ENCODE measurements around the gene SLC25A22. TPM values are rescaled to one million over a fixed set of nuclear protein-coding genes. Genes with fewer than 3 reads are reported as not detected.

The SLC25A22 gene
- total and polyA plus RNA-seq, 9 of the 15 experiments (the other 6 are each of a cell fraction or from before 2014, with no cell fraction given): 0.41 to 55.4 (median 11.4) TPM

- FAIRE-seq: no peak
- no TSS peak for BruUV-seq (replicated peaks)
- 87% methylated on average over 18 of the region's 20 CpGs for WGBS (ENCODE audit: insufficient coverage, low coverage, missing lambda C conversion rate)
- Histone ChIP-seq H3K4me3 (no peak overlapping the region), H3K27ac (ENCODE audit: extremely low read depth, low read depth, low read length) (no peak overlapping the region), H3K36me3 (ENCODE audit: control insufficient read depth, insufficient read depth, low read length) (peaks cover 38% of the 10 kb centered on the region; the same call in 1 of the 3 replicates), H3K9ac (ENCODE audit: insufficient read depth in 1 of 2, low read depth in 2 of 2, low read length in 2 of 2) (no peak overlapping the region; a peak in 1 of 4 replicates), H3K9me1 (ENCODE audit: control insufficient read depth, insufficient read depth, low read length) (no peaks in the 10 kb centered on the region), H3K27me3 (ENCODE audit: control insufficient read depth in 2 of 2, insufficient read depth in 2 of 2, low read length in 2 of 2) (no peaks in the 10 kb centered on the region), H3K4me2 (ENCODE audit: insufficient read depth, low read length) (no peak overlapping the region), H3K4me1 (replicated peaks in 1 of 2; ENCODE audit: control insufficient read depth in 2 of 2, insufficient read depth in 2 of 2, low read length in 2 of 2) (peaks cover 13 to 97% of the 10 kb centered on the region in 2 experiments), H2AFZ (ENCODE audit: low read depth, low read length) (no peak overlapping the region), H3K79me2 (ENCODE audit: control insufficient read depth, insufficient read depth, low read length) (peaks cover 31% of the 10 kb centered on the region), H4K20me1 (replicated peaks; ENCODE audit: control insufficient read depth, insufficient read depth, low read length) (no peaks in the 10 kb centered on the region), H3K9me3 (replicated peaks; ENCODE audit: control insufficient read depth, insufficient read depth, low read depth, low read length) (no peaks in the 10 kb centered on the region)
- no peak for ATAC-seq
- POLR2A ChIA-PET: interaction anchor here (0.5 to 1.9 kb wide), 3 partner anchors 8 to 9 kb away, joined by 3 to 6 read pairs (median 5); partner anchors contain the start of gene RPLP2
- CTCF ChIA-PET (ENCODE audit: low intra/inter-chr PET ratio): no interaction called here
- in situ Hi-C loops (cut with MboI): no loop called here
- no peak for DNase-seq (ENCODE audit: extremely low read depth in 1 of 4, low spot score in 3 of 4)
- TF ChIP-seq POLR2G (IDR thresholded peaks at IDR 0.05; ENCODE audit: low read depth, low read length): peak; percentile 56
- TF ChIP-seq ZEB2 (IDR thresholded peaks at IDR 0.05): no peak
- TF ChIP-seq BHLHE40 (IDR thresholded peaks at IDR 0.05; ENCODE audit: low read length): no peak
- intact Hi-C loops (cut with micrococcal nuclease): no loop called here
Observed at GRCh38 chr11:801097-801780, 3.2 kb upstream of the SLC25A22 start.

DNA sequence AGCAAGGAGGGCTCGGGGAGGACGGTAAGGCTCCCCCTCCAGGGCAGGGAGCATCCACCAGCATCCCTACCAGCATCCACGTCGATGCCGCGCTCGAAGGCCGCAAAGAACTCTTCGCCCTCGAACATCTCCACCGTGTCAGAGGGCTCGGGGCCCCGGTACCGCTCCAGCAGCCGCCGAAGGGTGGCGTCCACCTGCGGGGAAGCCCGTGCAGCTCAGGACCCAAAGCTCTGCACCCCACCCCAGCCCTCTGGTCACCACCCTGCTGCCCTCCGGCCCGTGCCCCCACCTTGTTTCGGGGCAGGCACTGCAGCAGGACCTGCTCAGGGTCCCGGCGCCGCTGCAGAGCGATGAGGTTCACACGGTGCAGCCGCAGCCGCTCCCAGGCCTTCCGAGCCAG, 2.4 kb upstream of the SLC25A22 start:
- ATAC-seq: no peak
- peaks cover 38% of the 10 kb centered on the region; the same call in 1 of the 3 replicates for H3K36me3 ChIP-seq (ENCODE audit: control insufficient read depth, insufficient read depth, low read length)
- BruUV-seq (replicated peaks): no TSS peak
- peaks cover 32% of the 10 kb centered on the region for H3K79me2 ChIP-seq (ENCODE audit: control insufficient read depth, insufficient read depth, low read length)
- no peak overlapping the region for H3K27ac ChIP-seq (ENCODE audit: extremely low read depth, low read depth, low read length)
- no peak for FAIRE-seq
- no peak overlapping the region for H3K4me2 ChIP-seq (ENCODE audit: insufficient read depth, low read length)
- H3K9me3 ChIP-seq (replicated peaks; ENCODE audit: control insufficient read depth, insufficient read depth, low read depth, low read length): no peaks in the 10 kb centered on the region
- DNase-seq (ENCODE audit: extremely low read depth in 1 of 4, low spot score in 3 of 4): no peak
- CTCF ChIA-PET (ENCODE audit: low intra/inter-chr PET ratio): no interaction called here
- H3K9ac ChIP-seq (ENCODE audit: insufficient read depth in 1 of 2, low read depth in 2 of 2, low read length in 2 of 2): no peak overlapping the region; a peak in 1 of 4 replicates
- peaks cover 11 to 97% of the 10 kb centered on the region in 2 experiments for H3K4me1 ChIP-seq (replicated peaks in 1 of 2; ENCODE audit: control insufficient read depth in 2 of 2, insufficient read depth in 2 of 2, low read length in 2 of 2)
- no peaks in the 10 kb centered on the region for H3K9me1 ChIP-seq (ENCODE audit: control insufficient read depth, insufficient read depth, low read length)
- POLR2A ChIA-PET: interaction anchor here (0.5 to 1.9 kb wide), 2 partner anchors 8 to 9 kb away, joined by 5 to 6 read pairs; partner anchors contain the start of gene RPLP2
- intact Hi-C loops (cut with micrococcal nuclease) (no loop called here), in situ Hi-C loops (cut with MboI) (no loop called here)
- 93% methylated on average over 24 of the region's 30 CpGs for WGBS (ENCODE audit: insufficient coverage, low coverage, missing lambda C conversion rate)
- H3K27me3 ChIP-seq (ENCODE audit: control insufficient read depth in 2 of 2, insufficient read depth in 2 of 2, low read length in 2 of 2): no peaks in the 10 kb centered on the region
- no peak overlapping the region for H3K4me3 ChIP-seq
- no peaks in the 10 kb centered on the region for H4K20me1 ChIP-seq (replicated peaks; ENCODE audit: control insufficient read depth, insufficient read depth, low read length)
- H2AFZ ChIP-seq (ENCODE audit: low read depth, low read length): no peak overlapping the region
- TF ChIP-seq KLF1 (tag; IDR thresholded peaks at IDR 0.05) (no peak), KDM5B (IDR thresholded peaks at IDR 0.05; ENCODE audit: insufficient replicate concordance, low read depth, low read length) (no peak), MCM3 (IDR thresholded peaks at IDR 0.05) (no peak), ZNF76 (CRISPR knock-in tag; IDR thresholded peaks at IDR 0.05; ENCODE audit: borderline replicate concordance) (no peak), RBFOX2 (IDR thresholded peaks at IDR 0.05; ENCODE audit: low read depth, low read length) (no peak), ZNF707 (CRISPR knock-in tag; conservative IDR thresholded peaks at IDR 0.05) (no peak), BCL6 (CRISPR knock-in tag; IDR thresholded peaks at IDR 0.05) (no peak), RB1 (IDR thresholded peaks at IDR 0.05; ENCODE audit: low read depth) (no peak), USF2 (CRISPR knock-in tag; IDR thresholded peaks at IDR 0.05) (no peak)
- TF ChIP-seq, protein P1, sequence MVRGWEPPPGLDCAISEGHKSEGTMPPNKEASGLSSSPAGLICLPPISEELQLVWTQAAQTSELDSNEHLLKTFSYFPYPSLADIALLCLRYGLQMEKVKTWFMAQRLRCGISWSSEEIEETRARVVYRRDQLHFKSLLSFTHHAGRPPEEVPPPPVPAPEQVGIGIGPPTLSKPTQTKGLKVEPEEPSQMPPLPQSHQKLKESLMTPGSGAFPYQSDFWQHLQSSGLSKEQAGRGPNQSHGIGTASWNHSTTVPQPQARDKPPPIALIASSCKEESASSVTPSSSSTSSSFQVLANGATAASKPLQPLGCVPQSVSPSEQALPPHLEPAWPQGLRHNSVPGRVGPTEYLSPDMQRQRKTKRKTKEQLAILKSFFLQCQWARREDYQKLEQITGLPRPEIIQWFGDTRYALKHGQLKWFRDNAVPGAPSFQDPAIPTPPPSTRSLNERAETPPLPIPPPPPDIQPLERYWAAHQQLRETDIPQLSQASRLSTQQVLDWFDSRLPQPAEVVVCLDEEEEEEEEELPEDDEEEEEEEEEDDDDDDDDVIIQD (CRISPR knock-in tag; IDR thresholded peaks at IDR 0.05): no peak

Data from K562 (cell line).